ENCODE measurements around the gene TMSB15C.
"Not testable (repeated sequence)": the region's sequence is repeated elsewhere in the genome, so short reads cannot be mapped to it uniquely, and the experiment has no call there.

TMSB15C gene

GRCh38 chrX:104075778-104076445, at the start of gene TMSB15C:
Gene TMSB15C, minus strand, starts transcription at chrX:104076236.
- not testable (repeated sequence) for DNase-seq

GRCh38 chrX:104122829-104123228, 46.8 kb upstream of the TMSB15C start:
- DNase-seq: no peak

GRCh38 chrX:104118765-104119164, 42.7 kb upstream of the TMSB15C start:
- no peak for DNase-seq

GRCh38 chrX:104117759-104118158, 41.7 kb upstream of the TMSB15C start:
- no peak for DNase-seq

- peak; percentile 52 for DNase-seq
Measured at GRCh38 chrX:104113222-104113965, 37.4 kb upstream of the TMSB15C start.

- peak; percentile 15 for DNase-seq
Measured at GRCh38 chrX:104112326-104112951, 36.4 kb upstream of the TMSB15C start, which contains the start of gene ZCCHC18. Gene ZCCHC18, plus strand, starts transcription at chrX:104112523. Its CDS starts 1,589 bp downstream, at chrX:104114112.

GRCh38 chrX:104110491-104111240, 34.6 kb upstream of the TMSB15C start:
- DNase-seq: not testable (repeated sequence)

- no peak for DNase-seq
Measured at GRCh38 chrX:104108955-104109354, 32.9 kb upstream of the TMSB15C start.

GRCh38 chrX:104105330-104106262, 29.6 kb upstream of the TMSB15C start:
- DNase-seq: no peak

- DNase-seq: no peak
Measured at GRCh38 chrX:104104676-104105075, 28.6 kb upstream of the TMSB15C start.

- no peak for DNase-seq
Measured at GRCh38 chrX:104098919-104099318, 22.9 kb upstream of the TMSB15C start.

- peak; percentile 34 for DNase-seq
Measured at GRCh38 chrX:104098151-104098808, 22.2 kb upstream of the TMSB15C start.

GRCh38 chrX:104085919-104086318, 9.9 kb upstream of the TMSB15C start:
- DNase-seq: no peak

GRCh38 chrX:104085477-104085876, 9.4 kb upstream of the TMSB15C start:
- DNase-seq: no peak

GRCh38 chrX:104084534-104085277, 8.7 kb upstream of the TMSB15C start:
- no peak for DNase-seq

GRCh38 chrX:104084063-104084462, 8.0 kb upstream of the TMSB15C start:
- no peak for DNase-seq

GRCh38 chrX:104077854-104078253, 1.8 kb upstream of the TMSB15C start:
- DNase-seq: not testable (repeated sequence)

- not testable (repeated sequence) for DNase-seq
Measured at GRCh38 chrX:104062636-104063035, 13.4 kb downstream of the TMSB15C start.

GRCh38 chrX:104054956-104055355, 21.1 kb downstream of the TMSB15C start:
- not testable (repeated sequence) for DNase-seq

- no peak for DNase-seq
Measured at GRCh38 chrX:104047171-104047570, 28.9 kb downstream of the TMSB15C start.

- no peak for DNase-seq
Measured at GRCh38 chrX:104045642-104046041, 30.4 kb downstream of the TMSB15C start.
